Umbilical cord (tissue), 2 donors: Measurements from ENCODE around the gene GBP7. TPM values are rescaled to one million over a fixed set of nuclear protein-coding genes. Genes with fewer than 3 reads are reported as not detected.
"Not testable (repeated sequence)": the region's sequence is repeated elsewhere in the genome, so short reads cannot be mapped to it uniquely, and the experiment has no call there.

Experiments used
- DNase-seq: peaks from one replicate; pipeline ENCODE4 v3.0.0-alpha.2; 2015; ENCODE audit warnings: low spot score
- total RNA-seq: library from RNA; depleted of rRNA; stranded (reverse); fragments of >200 nt; gene quantifications from one replicate; pipeline ENCODE4 v1.2.3, GENCODE V29; 2014; ENCODE audit warnings: low replicate concordance; ENCODE audit not compliant: insufficient read depth

The GBP7 gene
- total RNA-seq, 1 donor from 2014 or later, result not detected

DNA sequence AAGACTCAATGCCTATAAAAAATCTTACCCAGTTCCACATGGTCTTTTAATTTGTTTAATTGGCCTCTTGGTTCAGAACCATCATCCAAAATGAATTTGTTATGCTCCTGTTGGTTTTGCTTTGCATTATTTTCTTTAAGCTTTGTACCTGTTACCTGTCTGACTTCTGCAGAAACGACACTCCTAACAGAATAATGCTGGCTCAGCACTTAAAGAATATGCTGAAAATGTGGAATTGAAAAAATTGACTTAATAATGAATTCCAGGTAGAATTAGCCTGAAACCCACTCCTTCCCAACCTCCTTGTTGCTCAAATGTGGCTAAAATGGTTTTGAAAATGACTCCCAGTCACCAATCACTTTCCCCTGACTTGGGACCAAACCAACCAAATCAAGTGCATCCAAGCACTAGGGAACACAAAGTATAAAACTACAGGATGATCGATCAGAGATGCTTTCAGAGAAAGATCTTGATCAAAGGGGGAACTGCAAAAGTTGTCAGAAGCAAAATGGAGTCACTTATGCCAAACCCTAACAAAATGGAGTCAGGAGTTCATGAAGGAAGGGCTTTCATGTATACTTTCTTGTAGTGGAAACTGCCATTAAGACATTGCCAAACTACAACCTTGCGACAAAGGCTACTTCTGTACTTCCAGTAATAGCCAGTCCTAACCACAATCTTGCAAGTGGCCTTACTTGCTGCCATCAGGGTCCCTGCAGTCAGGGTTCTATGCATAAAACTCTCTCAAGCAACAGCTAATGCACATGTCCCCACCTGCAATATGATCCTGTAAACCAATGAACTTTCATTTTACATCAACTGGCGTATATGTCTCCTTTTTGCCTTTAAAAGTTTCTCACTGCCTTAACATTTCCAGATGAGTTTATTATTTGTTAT lies 5.4 kb downstream of the GBP7 start:
- no peak for DNase-seq

- DNase-seq, result no peak
Observed at GRCh38 chr1:89169166-89169565, 6.6 kb downstream of the GBP7 start.

GRCh38 chr1:89167590-89168230 lies 8.1 kb downstream of the GBP7 start:
- no peak for DNase-seq

GRCh38 chr1:89166705-89167104 lies 9.1 kb downstream of the GBP7 start:
- no peak for DNase-seq

GRCh38 chr1:89165811-89166210 lies 10.0 kb downstream of the GBP7 start:
- no peak for DNase-seq

DNA sequence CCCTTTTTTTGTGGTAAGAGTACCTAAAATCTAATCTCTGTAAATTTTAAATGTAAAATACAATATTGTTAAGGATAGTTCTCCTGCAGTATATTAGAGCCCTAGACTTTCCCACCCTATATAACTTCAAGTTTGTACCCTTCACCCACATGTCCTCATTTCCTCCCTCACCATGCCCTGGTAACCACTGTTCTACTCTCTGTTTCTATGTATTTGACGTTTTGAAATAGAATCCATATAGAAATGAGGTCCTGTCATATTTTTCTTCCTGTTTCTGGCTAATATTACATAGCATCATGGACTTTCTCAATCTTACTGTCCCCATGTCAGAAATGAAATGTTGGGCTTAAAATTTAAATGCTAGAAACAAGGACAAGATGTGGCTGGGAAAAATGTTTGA lies 24.8 kb downstream of the GBP7 start:
- DNase-seq, result no peak

DNA sequence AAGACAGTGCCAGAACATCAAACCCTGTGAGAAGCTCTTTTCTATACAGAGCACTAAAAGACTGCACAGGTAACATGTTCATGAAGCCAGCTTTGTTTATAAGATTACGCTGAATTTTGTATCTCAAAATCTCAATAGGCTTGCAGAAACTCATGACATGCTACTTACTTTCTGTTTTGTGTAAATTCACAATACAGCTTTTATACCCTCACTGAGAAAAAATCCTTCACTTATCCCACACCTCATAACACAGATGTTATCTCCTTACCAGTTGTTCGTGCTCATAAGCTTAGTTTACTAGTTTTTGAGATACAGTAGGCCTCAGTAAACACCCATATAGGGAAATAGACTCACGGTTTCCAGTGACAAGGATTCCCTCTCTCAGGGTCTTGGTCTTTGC lies 25.8 kb downstream of the GBP7 start:
- no peak for DNase-seq

DNA sequence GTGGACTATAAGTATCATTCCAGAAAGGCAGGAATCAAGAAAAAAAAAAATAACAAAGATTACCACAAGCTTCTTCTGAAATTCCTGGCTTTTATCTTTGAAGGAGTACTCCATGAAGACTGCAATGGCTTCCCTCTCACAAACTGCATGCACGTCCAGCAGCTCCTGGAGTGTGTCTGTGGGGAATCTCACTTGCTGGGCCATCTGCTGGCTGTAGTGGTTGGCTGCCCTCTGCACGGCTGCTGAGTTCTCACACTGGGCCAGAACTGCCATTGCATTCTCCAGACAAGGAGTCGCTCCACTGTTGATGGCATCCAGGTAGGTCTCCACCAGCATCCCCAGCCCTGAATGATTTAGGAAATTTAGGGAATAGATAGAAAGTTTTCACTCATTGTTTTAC lies 26.6 kb downstream of the GBP7 start:
- DNase-seq, result peak; percentile 76

DNA sequence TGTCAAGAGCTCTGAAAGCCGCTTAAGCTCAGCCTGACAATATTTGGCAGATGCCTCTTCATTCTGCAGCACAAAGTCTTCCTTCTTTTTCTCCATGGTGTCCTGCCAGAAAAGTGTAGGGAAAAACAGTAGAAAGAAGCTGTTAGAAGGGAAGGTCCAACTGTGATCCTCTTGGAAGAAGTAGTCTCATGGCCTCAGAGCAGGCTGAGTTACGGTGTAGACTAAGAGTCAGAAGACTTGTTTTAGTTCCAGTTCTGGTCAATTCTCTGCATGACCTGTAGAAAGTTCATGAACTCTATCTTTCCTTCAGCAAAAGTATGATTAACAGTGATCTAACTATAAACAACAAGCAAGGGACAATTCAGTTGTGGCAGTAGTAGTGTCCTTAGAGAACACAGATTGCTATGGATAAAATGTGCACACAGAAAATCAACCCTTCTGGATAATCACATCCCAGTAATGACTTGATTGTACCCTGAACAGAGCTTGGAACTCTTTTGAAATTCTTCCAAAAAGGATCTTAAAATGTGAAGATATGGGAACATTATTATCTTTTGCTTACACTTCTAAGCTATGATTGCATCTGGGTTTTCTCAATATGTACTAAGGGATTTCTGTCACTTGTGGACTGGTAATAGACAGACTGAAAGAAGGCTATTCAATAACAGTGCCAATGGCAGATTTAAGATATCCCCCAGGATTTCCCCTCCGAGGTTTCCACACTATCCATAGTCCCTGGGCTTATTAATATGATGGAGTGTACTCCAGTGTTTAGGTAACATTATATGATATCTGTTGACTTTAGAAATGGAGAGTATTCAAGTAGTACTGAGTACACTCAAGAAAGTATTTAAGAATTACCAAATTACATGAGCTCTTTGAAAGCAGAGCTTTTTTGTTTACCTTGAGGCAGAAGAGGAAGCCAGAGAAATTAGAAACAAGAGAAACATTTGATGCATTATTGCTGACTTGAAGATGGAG lies 27.8 kb downstream of the GBP7 start:
- DNase-seq, result peak; percentile 90

- no peak for DNase-seq
Observed at GRCh38 chr1:89146721-89147120, 29.1 kb downstream of the GBP7 start.

GRCh38 chr1:89143484-89143883 lies 32.3 kb downstream of the GBP7 start:
- DNase-seq, result no peak

DNA sequence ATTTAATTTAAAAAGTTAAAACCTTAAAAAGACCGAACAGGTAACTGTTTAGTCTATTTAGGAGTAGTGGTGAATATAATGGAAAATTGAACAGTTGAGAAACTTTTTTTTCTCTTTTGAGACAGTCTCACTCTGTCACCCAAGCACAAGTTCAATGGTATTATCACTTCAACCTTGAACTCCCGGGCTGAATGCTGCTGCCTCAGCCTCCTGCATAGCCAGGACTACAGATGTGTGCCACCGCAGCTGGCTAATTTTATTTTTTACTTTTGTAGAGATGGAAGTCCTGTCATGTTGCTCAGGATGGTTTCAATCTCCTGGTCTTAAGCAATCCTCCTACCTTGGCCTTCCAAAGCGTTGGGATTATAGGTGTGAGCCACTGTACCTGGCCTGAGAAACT lies 33.6 kb downstream of the GBP7 start:
- DNase-seq, result no peak

GRCh38 chr1:89133747-89134146 lies 42.1 kb downstream of the GBP7 start:
- no peak for DNase-seq

DNA sequence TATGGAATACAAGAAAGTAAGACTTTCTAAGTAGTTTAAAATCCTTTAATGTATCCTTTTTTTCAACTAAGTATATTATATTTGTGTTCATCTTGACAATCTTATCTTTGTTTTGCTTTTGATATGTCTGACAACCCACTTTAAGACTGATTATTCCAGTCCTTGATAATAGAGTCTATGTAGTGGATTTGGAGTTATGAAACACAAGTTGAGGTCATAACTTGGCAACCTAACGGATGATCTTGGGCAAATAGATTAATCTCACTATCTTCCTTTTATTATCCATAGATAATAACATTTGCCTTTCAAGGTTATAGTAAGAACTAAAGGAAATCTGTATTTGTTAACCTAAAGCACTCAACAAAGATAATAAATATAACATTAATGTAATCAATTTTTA lies 45.1 kb downstream of the GBP7 start:
- no peak for DNase-seq

DNA sequence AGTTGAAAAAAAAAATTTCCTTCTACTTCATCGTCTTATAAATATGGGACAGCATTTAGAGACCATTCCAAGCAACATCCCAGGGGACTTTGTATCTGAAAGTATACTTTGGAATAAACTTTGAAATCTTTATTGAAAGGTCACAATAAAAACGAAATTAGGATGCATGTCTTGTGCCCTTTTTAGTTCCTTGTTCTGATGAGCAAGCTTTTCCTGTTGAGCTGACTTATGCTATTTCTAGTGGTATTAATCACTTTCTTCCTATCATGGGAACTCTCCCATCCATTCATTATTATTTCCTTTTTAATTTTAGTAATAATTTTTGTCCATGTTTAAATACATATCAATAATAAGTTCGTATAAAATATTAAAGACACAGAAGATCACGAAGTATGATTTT lies 45.9 kb downstream of the GBP7 start:
- no peak for DNase-seq

GRCh38 chr1:89128003-89128458 lies 47.8 kb downstream of the GBP7 start:
- DNase-seq, result not testable (repeated sequence)

- DNase-seq, result not testable (repeated sequence)
Observed at GRCh38 chr1:89126602-89127565, 48.9 kb downstream of the GBP7 start.

DNA sequence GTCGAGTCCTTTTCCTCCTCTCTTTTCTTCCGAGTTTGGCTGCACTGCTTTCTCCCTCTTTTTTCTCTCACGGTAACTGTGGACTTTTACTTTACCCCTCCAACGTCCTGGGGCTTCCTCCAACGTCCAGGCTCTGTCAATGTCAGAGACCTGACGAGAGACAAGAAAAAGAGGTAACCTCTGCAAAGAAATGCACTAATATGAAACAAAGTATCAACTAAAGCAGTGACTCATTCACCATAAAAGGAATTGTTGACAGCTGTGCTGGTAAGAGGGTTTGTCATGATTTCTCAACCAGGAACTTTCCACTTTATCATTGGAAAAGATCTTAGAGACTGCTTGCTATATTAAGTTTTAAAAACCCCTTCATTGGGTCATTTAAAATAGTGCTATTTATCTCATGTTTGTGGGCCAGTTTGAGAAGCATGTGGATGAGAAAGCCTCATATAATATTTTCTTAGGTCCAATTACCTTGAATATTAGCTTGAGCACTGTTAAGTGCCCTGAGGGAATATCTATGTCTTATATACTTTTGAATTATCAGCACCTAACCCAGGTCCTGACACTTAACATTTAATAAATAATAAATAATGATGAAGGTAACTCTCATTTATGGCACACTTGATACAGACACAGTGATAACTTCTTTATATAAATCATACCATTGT lies 49.8 kb downstream of the GBP7 start, which contains the start of gene GBP2:
TSS of gene GBP2 (minus strand) at position 202 of the 668 bp plus-strand sequence. CDS start 4,148 bp downstream, outside the sequence.
- peak; percentile 84 for DNase-seq

GRCh38 chr1:89125240-89125912 lies 50.4 kb downstream of the GBP7 start:
- DNase-seq, result no peak
